Measurements from ENCODE around the gene LRRC55. TPM values are rescaled to one million over a fixed set of nuclear protein-coding genes. Genes with fewer than 3 reads are reported as not detected.

Gene LRRC55
- total RNA-seq, 4 donors from 2014 or later = under 0.01 to 0.39 (median 0.19) TPM

GRCh38 chr11:57154739-57155138 lies 27.0 kb upstream of the LRRC55 start:
- Histone ChIP-seq H3K4me1 (peaks cover 0 to 7% (median 6%) of the 10 kb centered on the region in 4 donors), H3K27me3 (peaks cover 0 to 17% (median 0%) of the 10 kb centered on the region in 4 donors), H3K4me3 (no peak overlapping the region), H3K36me3 (no peaks in the 10 kb centered on the region), H3K27ac (replicated peaks in 1 of 4) (no peak overlapping the region), H3K9me3 (no peaks in the 10 kb centered on the region)
- intact Hi-C loops (cut with DNase I) = no loop called here
- DNase-seq (ENCODE audit: extremely low spot score) = no peak
- WGBS = 92% methylated on average over 2 of the region's 2 CpGs
- TF ChIP-seq CTCF (IDR thresholded peaks at IDR 0.05) (no peak), EP300 (IDR thresholded peaks at IDR 0.05) (no peak), POLR2AphosphoS5 (IDR thresholded peaks at IDR 0.05) (no peak), POLR2A (IDR thresholded peaks at IDR 0.05; ENCODE audit: low read depth) (no peak)

GRCh38 chr11:57155400-57155799 lies 26.4 kb upstream of the LRRC55 start:
- Histone ChIP-seq H3K4me3 (no peak overlapping the region), H3K9me3 (no peaks in the 10 kb centered on the region), H3K4me1 (peaks cover 0 to 6% (median 6%) of the 10 kb centered on the region in 4 donors), H3K27me3 (peaks cover 0 to 17% (median 0%) of the 10 kb centered on the region in 4 donors), H3K36me3 (no peaks in the 10 kb centered on the region), H3K27ac (replicated peaks in 1 of 4) (no peak overlapping the region)
- no peak for DNase-seq (ENCODE audit: extremely low spot score)
- TF ChIP-seq EP300 (IDR thresholded peaks at IDR 0.05) (no peak), POLR2A (IDR thresholded peaks at IDR 0.05; ENCODE audit: low read depth) (no peak), POLR2AphosphoS5 (IDR thresholded peaks at IDR 0.05) (no peak), CTCF (IDR thresholded peaks at IDR 0.05) (no peak)
- WGBS = 82% methylated on average over 1 of the region's 1 CpG
- intact Hi-C loops (cut with DNase I) = no loop called here

- DNase-seq (ENCODE audit: extremely low spot score) = no peak
- intact Hi-C loops (cut with DNase I) = no loop called here
- Histone ChIP-seq H3K4me1 (no peaks in the 10 kb centered on the region), H3K27me3 (peaks cover 0 to 17% (median 0%) of the 10 kb centered on the region in 4 donors), H3K36me3 (no peaks in the 10 kb centered on the region), H3K4me3 (no peak overlapping the region), H3K9me3 (no peaks in the 10 kb centered on the region), H3K27ac (replicated peaks in 1 of 4) (no peak overlapping the region)
- WGBS = 62% methylated on average over 10 of the region's 10 CpGs
- no peak for TF ChIP-seq EP300 (IDR thresholded peaks at IDR 0.05)
- no peak for TF ChIP-seq POLR2AphosphoS5 (IDR thresholded peaks at IDR 0.05)
- TF ChIP-seq CTCF (IDR thresholded peaks at IDR 0.05) = no peak
- no peak for TF ChIP-seq POLR2A (IDR thresholded peaks at IDR 0.05; ENCODE audit: low read depth)
Observed at GRCh38 chr11:57155838-57156607, 25.7 kb upstream of the LRRC55 start.

- Histone ChIP-seq H3K27me3 (peaks cover 0 to 17% (median 0%) of the 10 kb centered on the region in 4 donors), H3K36me3 (no peaks in the 10 kb centered on the region), H3K4me3 (no peak overlapping the region), H3K27ac (replicated peaks in 1 of 4) (no peak overlapping the region), H3K4me1 (no peaks in the 10 kb centered on the region), H3K9me3 (no peaks in the 10 kb centered on the region)
- no peak for DNase-seq (ENCODE audit: extremely low spot score)
- intact Hi-C loops (cut with DNase I) = no loop called here
- WGBS = 88% methylated on average over 4 of the region's 4 CpGs
- TF ChIP-seq EP300 (IDR thresholded peaks at IDR 0.05) = no peak
- TF ChIP-seq CTCF (IDR thresholded peaks at IDR 0.05) = no peak
- TF ChIP-seq POLR2A (IDR thresholded peaks at IDR 0.05; ENCODE audit: low read depth) = no peak
- TF ChIP-seq POLR2AphosphoS5 (IDR thresholded peaks at IDR 0.05) = no peak
Observed at GRCh38 chr11:57156928-57157327, 24.8 kb upstream of the LRRC55 start.

Measured in esophagus muscularis mucosa (tissue), 4 donors.